HG03354 (cell line): ENCODE results near the gene DRAXIN.
"Not testable (repeated sequence)": the region's sequence is repeated elsewhere in the genome, so short reads cannot be mapped to it uniquely, and the experiment has no call there.

Experiments
- ATAC-seq: cut with Tn5 transposase; IDR thresholded peaks from one replicate; pipeline ENCODE4 v1.9.1; 2021; ENCODE audit warnings: mild to moderate bottlenecking; ENCODE audit not compliant: unreplicated experiment, poor library complexity, severe bottlenecking

Gene DRAXIN, protein sequence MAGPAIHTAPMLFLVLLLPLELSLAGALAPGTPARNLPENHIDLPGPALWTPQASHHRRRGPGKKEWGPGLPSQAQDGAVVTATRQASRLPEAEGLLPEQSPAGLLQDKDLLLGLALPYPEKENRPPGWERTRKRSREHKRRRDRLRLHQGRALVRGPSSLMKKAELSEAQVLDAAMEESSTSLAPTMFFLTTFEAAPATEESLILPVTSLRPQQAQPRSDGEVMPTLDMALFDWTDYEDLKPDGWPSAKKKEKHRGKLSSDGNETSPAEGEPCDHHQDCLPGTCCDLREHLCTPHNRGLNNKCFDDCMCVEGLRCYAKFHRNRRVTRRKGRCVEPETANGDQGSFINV

GRCh38 chr1:11691302-11691914 is at the start of gene DRAXIN:
Gene DRAXIN, plus strand, starts transcription at chr1:11691710. Its CDS starts 14,549 bp downstream, at chr1:11706259.
- no peak for ATAC-seq

DNA sequence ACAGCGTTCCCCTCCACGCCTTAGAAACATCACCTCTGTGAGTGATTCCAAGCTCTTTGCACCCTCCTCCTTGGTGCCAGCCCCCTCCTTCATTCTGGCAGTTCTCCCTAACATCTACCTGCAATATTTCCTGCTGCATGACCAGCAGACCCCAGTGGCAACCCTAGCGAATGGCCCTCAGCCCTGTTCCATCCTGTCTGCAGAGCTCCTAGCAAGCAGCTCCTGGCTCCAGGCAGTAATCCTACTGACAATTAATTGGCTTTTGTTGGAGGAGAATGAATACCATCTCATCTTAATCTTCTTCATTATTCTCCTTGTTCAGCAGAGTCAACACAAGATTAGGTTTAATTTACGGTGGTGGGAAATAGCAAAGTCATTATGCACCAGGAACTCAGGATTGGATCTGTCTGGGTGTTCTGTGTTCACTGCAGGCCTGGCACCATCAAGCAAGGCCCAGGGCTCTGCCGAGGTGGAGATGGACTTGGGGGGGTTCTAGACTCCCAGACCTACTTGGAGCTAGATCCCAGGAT is 49.7 kb upstream of the DRAXIN start:
- no peak for ATAC-seq

GRCh38 chr1:11642418-11643017 is 49.0 kb upstream of the DRAXIN start:
- ATAC-seq, result not testable (repeated sequence)

DNA sequence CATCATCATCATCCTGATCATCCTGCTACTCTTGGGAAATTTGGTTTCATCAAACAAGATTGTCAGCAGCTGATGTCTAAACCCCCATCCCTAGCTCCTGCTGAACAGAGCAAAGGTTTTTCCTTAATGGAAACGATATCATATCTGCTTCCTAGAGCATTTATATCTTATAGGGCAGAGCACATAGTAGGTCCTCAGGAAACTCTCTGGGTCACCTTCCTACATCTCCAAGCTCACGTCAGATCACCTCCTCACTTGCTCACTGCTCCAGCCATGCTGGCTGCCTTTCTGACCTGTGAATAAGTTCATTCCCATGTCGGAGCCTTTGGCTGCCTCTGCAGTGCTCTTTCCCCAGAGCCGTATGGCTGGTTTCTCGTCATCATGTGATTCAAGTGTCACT is 47.7 kb upstream of the DRAXIN start:
- no peak for ATAC-seq

- ATAC-seq, result no peak
Measured at GRCh38 chr1:11645270-11645669, 46.2 kb upstream of the DRAXIN start.

DNA sequence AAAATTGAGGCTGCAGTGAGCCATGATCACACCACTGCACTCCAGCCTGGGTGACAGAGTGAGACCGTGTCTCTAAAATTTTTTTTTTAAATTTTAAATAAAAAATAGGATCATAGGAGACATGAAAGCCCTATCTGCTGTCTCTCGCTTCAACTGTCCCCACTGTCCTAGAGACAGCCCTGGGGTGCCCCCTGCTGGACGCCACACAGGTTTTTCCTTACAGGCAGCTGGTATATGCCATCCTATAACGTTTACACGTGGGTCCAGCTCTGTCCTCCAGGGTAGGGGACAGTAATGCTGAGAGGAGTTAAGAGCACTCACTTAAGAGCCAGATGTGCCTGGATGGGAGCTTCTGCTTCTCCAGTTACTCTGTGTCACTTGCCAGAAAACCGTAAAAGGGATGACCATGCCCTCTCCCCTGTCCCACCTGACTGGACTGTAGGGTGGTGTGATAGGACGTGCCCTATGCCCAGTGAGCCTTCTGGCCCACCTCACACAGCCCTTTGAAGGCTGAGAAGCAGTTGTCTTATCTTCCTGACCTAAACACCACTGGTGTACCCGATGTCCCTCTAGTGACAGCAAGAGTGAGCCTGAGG is 45.7 kb upstream of the DRAXIN start:
- no peak for ATAC-seq

GRCh38 chr1:11646317-11646716 is 45.2 kb upstream of the DRAXIN start:
- ATAC-seq, result no peak

GRCh38 chr1:11647333-11647732 is 44.2 kb upstream of the DRAXIN start:
- no peak for ATAC-seq

DNA sequence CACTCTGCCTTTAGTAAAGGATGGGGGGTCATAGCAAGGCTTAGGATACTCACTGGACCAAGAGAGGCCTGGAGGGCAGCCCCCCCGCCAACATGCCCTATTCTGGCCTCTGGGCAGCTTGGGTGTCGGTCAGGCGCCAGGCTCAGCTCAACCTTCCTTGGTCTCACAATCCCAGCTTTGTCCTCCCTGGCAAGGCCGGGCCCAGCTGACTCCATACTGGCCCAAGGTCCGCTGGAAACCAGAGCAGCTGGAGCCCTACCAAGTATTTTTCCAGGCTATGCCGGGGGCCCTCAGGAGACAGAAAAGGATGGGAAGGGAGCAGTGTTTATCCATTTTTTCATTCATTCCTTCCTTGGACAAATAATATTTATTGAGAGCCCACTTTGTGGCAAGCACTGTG is 43.5 kb upstream of the DRAXIN start:
- ATAC-seq, result no peak

DNA sequence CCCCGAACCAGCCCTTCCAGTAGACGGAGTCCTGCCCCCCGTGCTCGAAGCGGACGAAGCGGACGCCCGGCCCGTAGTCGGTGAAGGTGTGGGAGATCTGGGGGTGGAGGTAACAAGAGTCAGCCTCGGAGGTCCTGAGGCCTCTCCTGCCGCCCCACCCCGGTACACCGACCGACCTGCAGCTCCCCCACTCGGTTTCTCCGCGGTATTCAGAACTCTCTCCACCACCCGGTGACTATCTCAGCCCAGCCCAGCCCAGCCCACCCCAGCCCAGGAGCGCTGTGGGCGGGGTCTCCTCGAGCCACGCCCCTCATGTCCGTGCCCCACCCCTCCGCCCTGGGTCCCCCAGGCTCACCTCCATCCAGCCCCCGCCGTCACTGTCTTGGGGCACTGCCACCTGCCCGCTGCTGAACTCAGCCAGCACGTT is 42.8 kb upstream of the DRAXIN start:
- ATAC-seq, result no peak

DNA sequence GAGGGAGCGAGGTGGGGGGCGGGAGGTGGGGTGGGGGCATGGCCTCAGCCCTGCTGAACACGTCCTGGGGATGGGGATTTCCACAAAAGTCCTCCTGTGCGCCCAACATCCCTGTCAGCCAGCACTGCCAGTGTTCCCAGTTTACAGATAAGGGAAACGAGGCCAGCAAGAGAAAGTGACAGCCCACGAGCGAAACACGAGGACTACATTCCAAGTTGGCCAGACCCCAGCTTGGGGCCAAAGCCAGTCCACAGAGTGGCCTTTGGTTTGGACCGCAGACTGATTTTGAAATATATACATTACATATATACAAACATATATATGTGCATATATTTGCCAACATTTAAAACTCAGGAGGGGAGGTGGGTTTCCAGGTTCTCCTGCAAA is 42.3 kb upstream of the DRAXIN start:
- ATAC-seq, result no peak

- no peak for ATAC-seq
Measured at GRCh38 chr1:11649624-11650330, 41.7 kb upstream of the DRAXIN start.

DNA sequence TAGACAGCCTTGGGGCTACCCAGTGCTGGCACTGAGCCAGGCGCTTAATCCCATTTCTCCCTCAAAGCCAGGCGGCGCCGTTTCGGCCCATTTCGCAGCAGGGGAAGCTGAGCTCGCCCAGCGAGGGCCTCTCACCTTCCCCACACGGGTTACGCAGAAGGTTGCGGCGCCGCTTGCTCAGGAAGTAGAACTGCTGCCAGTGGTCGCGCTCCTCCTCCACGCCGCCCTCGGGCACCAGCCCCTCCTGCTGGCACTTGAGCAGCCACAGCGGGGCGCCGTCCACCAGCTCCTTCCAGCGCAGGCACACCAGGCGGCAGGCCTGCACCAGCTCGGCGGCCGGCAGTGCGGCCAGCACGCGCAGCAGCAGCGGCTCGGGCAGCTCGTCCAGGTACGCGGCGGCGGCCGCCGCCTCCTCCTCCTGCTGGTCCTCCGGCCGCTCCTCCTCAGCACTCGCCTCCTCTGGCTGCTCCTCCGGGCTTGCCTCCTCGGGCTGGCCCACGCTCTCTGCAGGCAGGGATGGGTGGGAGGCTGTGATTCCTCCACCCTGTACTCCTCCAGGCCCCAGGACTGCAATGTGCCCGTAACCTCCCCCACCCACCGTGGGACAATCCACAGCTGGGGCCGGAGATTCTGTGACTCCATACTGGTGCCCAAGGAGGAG is 41.0 kb upstream of the DRAXIN start:
- ATAC-seq, result no peak

DNA sequence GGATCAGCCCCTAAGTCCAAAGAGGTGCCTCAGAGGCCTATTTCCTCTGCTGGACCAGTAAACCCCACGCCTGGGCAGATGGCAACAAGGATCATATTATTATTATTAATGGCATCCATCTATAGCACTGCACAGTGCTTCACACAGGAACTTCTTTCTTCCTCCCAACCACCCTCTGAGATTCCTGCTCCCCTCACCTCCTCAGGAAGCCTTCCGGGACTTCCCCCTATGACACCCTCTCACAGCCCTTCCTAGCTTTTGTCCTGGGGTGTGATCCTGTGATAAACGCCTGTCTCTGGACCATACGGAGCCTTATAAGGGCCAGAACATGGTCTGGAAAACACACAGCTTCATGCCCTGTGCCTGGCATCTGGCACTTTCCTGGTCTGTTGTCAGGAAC is 40.5 kb upstream of the DRAXIN start:
- ATAC-seq, result no peak

- no peak for ATAC-seq
Measured at GRCh38 chr1:11652203-11652780, 39.2 kb upstream of the DRAXIN start.

DNA sequence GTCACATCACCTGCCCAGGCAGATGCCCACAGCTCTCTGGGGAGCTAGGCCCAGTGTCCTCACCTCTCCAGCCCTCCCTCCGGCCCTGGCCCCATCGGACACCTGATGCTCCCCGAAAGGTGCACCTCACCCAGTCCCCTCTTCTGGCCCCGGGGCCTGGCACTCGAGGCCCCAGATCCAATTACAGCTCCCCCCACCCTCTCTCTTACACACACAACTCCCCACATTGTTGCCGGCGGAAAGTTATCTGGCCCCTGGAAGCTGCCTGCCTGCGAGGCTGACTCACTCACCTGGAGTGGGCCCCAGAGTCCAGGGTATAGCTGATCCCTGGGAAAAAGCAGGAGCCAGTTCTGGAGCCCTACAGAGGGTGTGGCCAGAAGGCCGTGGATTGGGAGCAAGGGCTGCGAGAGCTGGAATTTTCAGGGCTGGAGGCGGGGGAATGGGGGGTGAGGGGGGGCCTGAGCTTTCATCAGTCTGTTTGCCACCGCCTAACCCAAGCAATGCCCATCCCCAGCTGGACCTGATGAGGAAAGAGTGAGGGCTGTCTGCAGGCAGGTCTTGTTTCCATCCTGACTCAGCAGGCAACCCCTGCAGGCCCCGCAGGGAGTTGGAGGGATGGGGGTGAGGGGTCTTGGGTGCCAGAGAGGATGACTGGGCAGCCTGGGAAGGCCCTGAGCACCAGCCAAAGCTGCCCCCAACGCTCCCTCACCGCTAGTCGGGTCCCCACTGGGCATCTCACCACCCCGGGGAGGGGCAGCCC is 38.2 kb upstream of the DRAXIN start:
- ATAC-seq, result no peak

GRCh38 chr1:11653861-11654136 is 37.7 kb upstream of the DRAXIN start:
- no peak for ATAC-seq

- ATAC-seq, result peak; percentile 65
Measured at GRCh38 chr1:11654137-11654938, 37.2 kb upstream of the DRAXIN start, which contains the start of the genes FBXO2 and FBXO44. Gene FBXO2, minus strand, starts transcription at chr1:11654429. Its CDS starts 89 bp downstream, at chr1:11654340. Gene FBXO44, plus strand, starts transcription at chr1:11654877. Its CDS starts 959 bp downstream, at chr1:11655836.
